CD4-positive, alpha-beta T cell treated with Interferon alpha-2 for 1 hour (primary cell): ENCODE measurements around the gene JAGN1.
"Not testable (repeated sequence)": the region's sequence is repeated elsewhere in the genome, so short reads cannot be mapped to it uniquely, and the experiment has no call there.

Source experiments
- DNase-seq, 2 donors: peaks; one replicate each; pipeline ENCODE4 v3.0.0-alpha.2; 2020 to 2022

JAGN1 gene

GRCh38 chr3:9867106-9867505, 23.3 kb upstream of the JAGN1 start:
- DNase-seq: no peak

GRCh38 chr3:9869955-9870354, 20.5 kb upstream of the JAGN1 start:
- no peak for DNase-seq

GRCh38 chr3:9870978-9871377, 19.4 kb upstream of the JAGN1 start:
- DNase-seq: no peak

- DNase-seq: not testable (repeated sequence)
Observed at GRCh38 chr3:9872067-9872466, 18.3 kb upstream of the JAGN1 start.

- no peak for DNase-seq
Observed at GRCh38 chr3:9875448-9875847, 15.0 kb upstream of the JAGN1 start.

GRCh38 chr3:9876255-9876654, 14.2 kb upstream of the JAGN1 start:
- DNase-seq: not testable (repeated sequence)

- DNase-seq: no peak
Observed at GRCh38 chr3:9876991-9877390, 13.4 kb upstream of the JAGN1 start.

- no peak for DNase-seq
Observed at GRCh38 chr3:9878700-9879099, 11.7 kb upstream of the JAGN1 start.

GRCh38 chr3:9879830-9880549, 10.4 kb upstream of the JAGN1 start, which contains the start of gene CIDEC:
Gene CIDEC (minus strand): TSS chr3:9880253. CDS start chr3:9878486, 1,767 bp downstream.
- no peak for DNase-seq

- no peak for DNase-seq
Observed at GRCh38 chr3:9881441-9881840, 9.0 kb upstream of the JAGN1 start.

- no peak for DNase-seq
Observed at GRCh38 chr3:9883706-9884554, 6.5 kb upstream of the JAGN1 start.

- no peak for DNase-seq
Observed at GRCh38 chr3:9884555-9885165, 5.8 kb upstream of the JAGN1 start.

GRCh38 chr3:9886328-9886727, 4.1 kb upstream of the JAGN1 start:
- no peak for DNase-seq

GRCh38 chr3:9887480-9887879, 2.9 kb upstream of the JAGN1 start:
- DNase-seq: no peak

- no peak for DNase-seq
Observed at GRCh38 chr3:9888540-9888939, 1.9 kb upstream of the JAGN1 start.

- DNase-seq: no peak
Observed at GRCh38 chr3:9889405-9889804, 1.0 kb upstream of the JAGN1 start.

GRCh38 chr3:9891072-9891622, 737 bp downstream of the JAGN1 start:
- no peak for DNase-seq

GRCh38 chr3:9893739-9894138, 3.3 kb downstream of the JAGN1 start:
- no peak for DNase-seq

- not testable (repeated sequence) for DNase-seq
Observed at GRCh38 chr3:9895715-9896114, 5.3 kb downstream of the JAGN1 start.

GRCh38 chr3:9896755-9897407, 6.5 kb downstream of the JAGN1 start:
- not testable (repeated sequence) for DNase-seq

GRCh38 chr3:9897408-9898372, 7.3 kb downstream of the JAGN1 start:
- no peak for DNase-seq
